ENCODE data around the gene ADI1. TPM values are rescaled to one million over a fixed set of nuclear protein-coding genes. Genes with fewer than 3 reads are reported as not detected.

Gene ADI1
- total RNA-seq, 1 donor from 2014 or later: 195 TPM

DNA sequence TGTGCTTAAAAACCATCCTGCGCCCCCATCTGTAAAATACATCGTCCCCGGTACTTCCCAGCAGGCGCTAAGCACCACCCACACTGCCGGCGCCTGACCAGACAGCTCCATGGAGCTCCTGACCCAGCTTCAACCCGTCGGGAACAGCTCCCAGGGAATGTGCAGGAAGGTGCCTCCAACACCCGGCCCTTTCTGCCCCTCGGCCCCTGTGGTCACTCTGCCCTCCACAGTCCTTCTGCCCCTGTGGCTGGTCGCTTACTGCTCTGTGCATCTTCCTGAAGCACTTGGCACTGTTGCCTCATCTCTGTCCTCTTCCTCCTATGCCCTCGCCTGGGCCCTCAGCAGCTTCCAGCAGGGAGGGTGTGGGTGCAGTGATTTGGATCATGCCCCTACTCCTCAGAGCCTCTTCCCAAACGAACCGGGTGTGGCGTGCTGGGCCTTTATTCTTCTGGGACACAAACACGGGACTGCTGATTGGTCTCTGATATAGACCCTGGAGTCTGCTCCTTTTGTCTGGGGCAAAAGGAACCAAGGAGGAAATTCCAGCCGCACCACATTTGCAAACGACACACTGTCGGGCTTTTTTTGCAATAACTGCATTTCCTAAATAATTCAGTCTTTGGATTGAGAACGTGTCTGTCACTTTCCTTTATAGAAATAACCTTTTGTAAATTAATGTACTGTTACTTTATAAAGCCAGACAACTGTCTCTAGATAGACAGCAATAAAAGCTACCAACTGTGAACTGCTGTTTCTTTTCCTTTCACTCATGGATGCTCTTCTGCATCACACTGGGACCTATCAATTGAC, 65.9 kb downstream of the ADI1 start:
- H3K36me3 ChIP-seq: peaks cover 42% of the 10 kb centered on the region
- peak overlapping the region; percentile 75 for H3K27ac ChIP-seq (replicated peaks)
- no peak for DNase-seq
- H3K4me3 ChIP-seq: peak overlapping the region; percentile 22
- H3K4me1 ChIP-seq: peaks cover 56% of the 10 kb centered on the region
- H3K9me3 ChIP-seq (replicated peaks): no peaks in the 10 kb centered on the region
- intact Hi-C loops (cut with micrococcal nuclease): no loop called here
- TF ChIP-seq, protein P1, sequence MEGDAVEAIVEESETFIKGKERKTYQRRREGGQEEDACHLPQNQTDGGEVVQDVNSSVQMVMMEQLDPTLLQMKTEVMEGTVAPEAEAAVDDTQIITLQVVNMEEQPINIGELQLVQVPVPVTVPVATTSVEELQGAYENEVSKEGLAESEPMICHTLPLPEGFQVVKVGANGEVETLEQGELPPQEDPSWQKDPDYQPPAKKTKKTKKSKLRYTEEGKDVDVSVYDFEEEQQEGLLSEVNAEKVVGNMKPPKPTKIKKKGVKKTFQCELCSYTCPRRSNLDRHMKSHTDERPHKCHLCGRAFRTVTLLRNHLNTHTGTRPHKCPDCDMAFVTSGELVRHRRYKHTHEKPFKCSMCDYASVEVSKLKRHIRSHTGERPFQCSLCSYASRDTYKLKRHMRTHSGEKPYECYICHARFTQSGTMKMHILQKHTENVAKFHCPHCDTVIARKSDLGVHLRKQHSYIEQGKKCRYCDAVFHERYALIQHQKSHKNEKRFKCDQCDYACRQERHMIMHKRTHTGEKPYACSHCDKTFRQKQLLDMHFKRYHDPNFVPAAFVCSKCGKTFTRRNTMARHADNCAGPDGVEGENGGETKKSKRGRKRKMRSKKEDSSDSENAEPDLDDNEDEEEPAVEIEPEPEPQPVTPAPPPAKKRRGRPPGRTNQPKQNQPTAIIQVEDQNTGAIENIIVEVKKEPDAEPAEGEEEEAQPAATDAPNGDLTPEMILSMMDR (IDR thresholded peaks at IDR 0.05; ENCODE audit: borderline replicate concordance): no peak
- no peaks in the 10 kb centered on the region for H3K27me3 ChIP-seq (ENCODE audit: low read depth)

DNA sequence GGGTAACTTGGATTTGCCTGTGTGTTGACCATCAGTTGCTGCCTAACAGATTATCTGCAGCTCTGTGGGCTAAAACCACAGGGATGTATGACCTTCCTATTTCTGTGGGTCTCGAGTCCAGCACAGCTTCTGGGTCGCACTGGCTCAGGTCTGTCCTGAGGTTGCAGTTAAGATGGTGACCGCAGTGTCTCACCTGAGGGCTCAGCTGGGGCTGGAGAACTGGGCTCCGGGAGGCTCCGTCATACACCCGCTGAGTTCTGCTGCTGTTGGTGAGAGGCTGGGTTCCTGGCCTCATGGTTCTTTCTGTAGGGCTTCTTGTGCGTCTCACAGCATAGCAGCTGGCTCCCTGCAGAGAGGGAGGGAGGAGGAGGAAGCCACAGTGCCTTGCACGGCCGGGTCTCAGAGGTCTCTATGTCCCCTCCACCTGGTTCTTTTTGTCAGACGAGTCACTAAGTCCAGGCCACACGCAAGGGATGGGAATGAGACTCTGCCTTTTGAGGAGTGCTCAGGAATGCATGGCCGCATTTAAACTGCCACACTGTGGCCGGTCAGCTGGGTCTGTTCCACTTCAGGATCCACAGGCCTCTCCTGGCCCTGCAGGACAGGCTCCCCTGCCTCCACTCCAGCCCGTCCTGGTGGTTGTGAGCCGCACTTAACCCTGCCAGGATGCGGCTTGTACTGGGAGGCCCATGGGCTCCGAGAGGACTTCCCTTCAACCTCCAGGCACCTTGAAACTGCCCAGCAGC, 67.2 kb downstream of the ADI1 start:
- peak overlapping the region; percentile 75 for H3K27ac ChIP-seq (replicated peaks)
- peaks cover 60% of the 10 kb centered on the region for H3K4me1 ChIP-seq
- H3K36me3 ChIP-seq: peaks cover 37% of the 10 kb centered on the region
- no peak for DNase-seq
- TF ChIP-seq, protein P1 (IDR thresholded peaks at IDR 0.05; ENCODE audit: borderline replicate concordance): no peak
- no peaks in the 10 kb centered on the region for H3K27me3 ChIP-seq (ENCODE audit: low read depth)
- H3K9me3 ChIP-seq (replicated peaks): no peaks in the 10 kb centered on the region
- intact Hi-C loops (cut with micrococcal nuclease): no loop called here
- H3K4me3 ChIP-seq: no peak overlapping the region

DNA sequence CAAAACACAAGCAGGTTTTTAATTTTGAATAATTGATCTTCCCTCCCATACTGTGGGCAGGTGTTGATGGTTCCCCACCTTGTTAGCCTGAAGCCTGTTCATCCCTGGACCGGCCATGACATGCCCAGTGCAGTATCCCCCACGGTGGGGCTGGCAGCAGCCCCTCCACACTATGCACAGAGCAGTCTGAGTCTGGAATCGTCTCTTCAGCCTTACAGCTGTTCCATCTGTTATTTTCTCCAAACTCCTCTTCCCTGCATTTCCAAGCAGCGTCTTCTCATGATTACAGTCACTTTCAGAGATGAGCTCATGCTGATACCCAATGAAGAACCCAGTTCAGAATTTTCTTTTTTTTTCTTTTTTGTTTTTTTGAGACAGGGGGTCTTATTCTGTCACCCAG, 68.2 kb downstream of the ADI1 start:
- Histone ChIP-seq H3K4me3 (no peak overlapping the region), H3K9me3 (replicated peaks) (no peaks in the 10 kb centered on the region), H3K4me1 (peaks cover 60% of the 10 kb centered on the region), H3K36me3 (peaks cover 39% of the 10 kb centered on the region), H3K27ac (replicated peaks) (no peak overlapping the region), H3K27me3 (ENCODE audit: low read depth) (no peaks in the 10 kb centered on the region)
- no peak for DNase-seq
- intact Hi-C loops (cut with micrococcal nuclease): no loop called here
- TF ChIP-seq, protein P1 (IDR thresholded peaks at IDR 0.05; ENCODE audit: borderline replicate concordance): no peak

DNA sequence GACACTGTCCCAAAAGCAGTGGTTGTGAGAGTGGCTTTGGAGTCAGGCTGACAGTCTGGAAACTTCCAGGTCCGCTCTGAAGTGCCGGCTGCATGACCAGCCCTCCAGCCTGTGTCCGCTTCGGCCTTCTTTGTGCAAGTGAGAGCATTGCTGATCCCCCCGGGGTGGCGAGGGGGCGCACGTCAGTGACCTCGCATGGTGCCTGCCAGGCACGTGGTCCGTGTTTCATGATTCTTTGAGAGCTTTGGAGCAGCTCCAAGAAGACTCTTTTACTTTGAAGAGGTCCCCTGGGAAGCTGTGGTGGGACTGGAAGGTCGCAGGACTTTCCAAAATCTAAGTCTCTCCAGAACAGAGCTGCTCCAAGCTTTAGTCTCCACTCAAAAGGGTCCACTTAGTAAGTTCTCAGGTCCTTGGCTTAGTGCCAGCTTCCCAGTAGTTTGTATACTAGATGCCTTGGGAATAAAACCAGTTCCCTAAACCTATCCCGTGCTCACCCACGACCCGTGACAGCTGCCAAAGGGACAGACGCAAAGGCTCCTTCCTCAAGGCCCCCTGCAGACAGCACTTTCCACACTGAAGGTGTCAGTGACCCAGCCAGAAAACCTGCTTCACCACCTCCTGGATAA, 68.8 kb downstream of the ADI1 start:
- Histone ChIP-seq H3K9me3 (replicated peaks) (no peaks in the 10 kb centered on the region), H3K4me3 (no peak overlapping the region), H3K27me3 (ENCODE audit: low read depth) (no peaks in the 10 kb centered on the region), H3K36me3 (peaks cover 40% of the 10 kb centered on the region), H3K4me1 (peaks cover 60% of the 10 kb centered on the region), H3K27ac (replicated peaks) (peak overlapping the region; percentile 25)
- intact Hi-C loops (cut with micrococcal nuclease): no loop called here
- DNase-seq: peak; percentile 55
- TF ChIP-seq, protein P1 (IDR thresholded peaks at IDR 0.05; ENCODE audit: borderline replicate concordance): no peak

DNA sequence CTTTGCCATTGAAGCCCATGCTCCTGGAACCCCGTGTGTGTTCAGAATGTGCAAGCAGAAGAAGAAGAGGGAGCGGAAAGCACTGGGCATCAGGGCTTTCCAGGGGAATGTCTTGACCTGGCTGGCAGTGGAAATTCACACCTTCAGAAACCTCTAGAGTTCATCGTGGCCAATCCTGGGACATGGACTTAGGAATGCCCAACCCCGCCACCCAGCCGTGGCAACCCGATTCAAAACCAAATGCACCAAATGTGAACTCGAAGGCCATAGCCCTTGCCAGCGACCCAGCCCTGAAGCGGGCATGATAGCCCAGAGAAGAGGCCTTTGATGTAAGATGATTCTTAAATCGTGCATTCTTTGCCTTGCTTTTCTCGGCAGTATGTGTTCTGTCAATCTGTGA, 69.4 kb downstream of the ADI1 start:
- H3K9me3 ChIP-seq (replicated peaks): no peaks in the 10 kb centered on the region
- intact Hi-C loops (cut with micrococcal nuclease): no loop called here
- peaks cover 58% of the 10 kb centered on the region for H3K4me1 ChIP-seq
- TF ChIP-seq, protein P1 (IDR thresholded peaks at IDR 0.05; ENCODE audit: borderline replicate concordance): no peak
- peaks cover 41% of the 10 kb centered on the region for H3K36me3 ChIP-seq
- no peak for DNase-seq
- no peaks in the 10 kb centered on the region for H3K27me3 ChIP-seq (ENCODE audit: low read depth)
- H3K27ac ChIP-seq (replicated peaks): peak overlapping the region; percentile 25
- H3K4me3 ChIP-seq: no peak overlapping the region

Data from left ventricle myocardium inferior (tissue), 1 donor.